Chondrocyte (in vitro differentiated cells): ENCODE data around the gene CCDC39. TPM values are rescaled to one million over a fixed set of nuclear protein-coding genes. Genes with fewer than 3 reads are reported as not detected.

Experiments used
- DNase-seq: peaks from one replicate; pipeline ENCODE4 v3.0.0; 2021; ENCODE audit warnings: mixed read lengths, low spot score
- H3K27ac Mint-ChIP-seq: one replicate; pipeline ENCODE4 v1.8.0; 2021; ENCODE audit warnings: mild to moderate bottlenecking, moderate library complexity, mixed read lengths; ENCODE audit not compliant: unreplicated experiment
- H3K27me3 Mint-ChIP-seq: 2 replicates; pipeline ENCODE4 v1.8.0; 2021; ENCODE audit warnings: low read depth, mixed read lengths
- H3K36me3 Mint-ChIP-seq: 2 replicates; pipeline ENCODE4 v1.8.0; 2021; ENCODE audit warnings: low read depth, mixed read lengths
- H3K4me1 Mint-ChIP-seq: 2 replicates; pipeline ENCODE4 v1.8.0; 2021; ENCODE audit warnings: low read depth, mild to moderate bottlenecking, mixed read lengths
- H3K4me3 Mint-ChIP-seq: one replicate; pipeline ENCODE4 v1.8.0; 2021; ENCODE audit warnings: mild to moderate bottlenecking, moderate library complexity, mixed read lengths; ENCODE audit not compliant: unreplicated experiment
- H3K9me3 Mint-ChIP-seq: 2 replicates; pipeline ENCODE4 v1.8.0; 2021; ENCODE audit warnings: low read depth, mixed read lengths
- CTCF ChIP-seq: fragments of 200-600 bp; sonication (generic); IDR thresholded peaks from 2 replicates; pipeline ENCODE4 v1.5.0; 2021; ENCODE audit warnings: antibody characterized with exemption, mild to moderate bottlenecking, moderate library complexity
- total RNA-seq: library from RNA; stranded (reverse); gene quantifications from 3 replicates; pipeline ENCODE4 v1.2.1, GENCODE V29; 2021

Gene CCDC39
- total RNA-seq, 1 donor from 2014 or later, result not detected

GRCh38 chr3:180684807-180685206 lies 5.5 kb upstream of the CCDC39 start:
- peaks cover 5% of the 10 kb centered on the region for H3K4me1 Mint-ChIP-seq
- no peak for TF ChIP-seq CTCF
- H3K4me3 Mint-ChIP-seq, result no peak overlapping the region
- peaks cover 33% of the 10 kb centered on the region for H3K27me3 Mint-ChIP-seq
- no peak for DNase-seq
- peaks cover 2% of the 10 kb centered on the region for H3K9me3 Mint-ChIP-seq
- no peak overlapping the region for H3K27ac Mint-ChIP-seq
- H3K36me3 Mint-ChIP-seq, result no peaks in the 10 kb centered on the region

DNA sequence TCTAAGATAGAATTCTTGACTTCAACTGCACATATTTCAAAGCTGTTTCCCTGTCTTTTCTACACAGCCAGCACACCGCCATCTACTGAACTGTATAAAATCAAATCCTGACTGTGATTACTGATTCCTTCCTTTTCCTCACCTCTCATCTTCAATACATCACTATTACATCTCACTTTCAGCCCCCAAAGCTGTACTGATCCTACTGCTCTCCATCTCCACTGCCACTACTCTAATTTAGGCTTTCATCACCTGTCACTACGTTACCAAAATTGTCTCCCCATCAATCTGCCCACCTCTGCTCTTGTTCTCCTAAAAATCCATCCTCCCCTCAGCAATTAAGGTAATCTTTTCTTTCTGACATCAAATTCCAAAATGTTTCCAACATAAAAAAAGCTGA lies 4.5 kb upstream of the CCDC39 start:
- H3K4me3 Mint-ChIP-seq, result no peak overlapping the region
- no peaks in the 10 kb centered on the region for H3K36me3 Mint-ChIP-seq
- no peak for DNase-seq
- peaks cover 15% of the 10 kb centered on the region for H3K4me1 Mint-ChIP-seq
- peaks cover 2% of the 10 kb centered on the region for H3K9me3 Mint-ChIP-seq
- H3K27ac Mint-ChIP-seq, result no peak overlapping the region
- H3K27me3 Mint-ChIP-seq, result peaks cover 38% of the 10 kb centered on the region
- TF ChIP-seq CTCF, result no peak

GRCh38 chr3:180680097-180680430 lies 775 bp upstream of the CCDC39 start:
- no peak for DNase-seq
- peaks cover 41% of the 10 kb centered on the region for H3K27me3 Mint-ChIP-seq

DNA sequence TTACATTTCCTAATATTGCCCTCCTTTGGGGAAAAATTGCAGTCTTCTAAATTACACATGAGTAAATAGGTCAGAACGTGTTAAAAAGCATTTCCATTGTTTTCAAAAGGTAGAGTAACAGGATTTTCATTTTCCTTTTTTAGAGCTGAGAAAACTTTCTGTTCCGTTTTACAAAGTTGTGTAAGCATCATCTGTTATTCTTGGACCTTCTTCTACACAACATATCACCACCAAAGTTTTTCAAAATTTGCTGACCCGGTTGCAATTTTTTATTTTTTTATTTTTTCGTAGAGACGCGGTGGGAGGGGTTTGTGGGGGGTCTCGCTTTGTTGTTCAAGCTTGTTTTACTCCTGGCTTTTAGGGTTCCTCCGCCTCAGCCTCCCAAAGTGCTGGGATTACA lies 1.1 kb downstream of the CCDC39 start:
- peaks cover 36% of the 10 kb centered on the region for H3K27me3 Mint-ChIP-seq

More at GRCh38 chr3:180680097-180680430, 775 bp upstream of the CCDC39 start:
- Mint-ChIP-seq H3K36me3 (no peaks in the 10 kb centered on the region), H3K4me1 (peaks cover 17% of the 10 kb centered on the region), H3K27ac (no peak overlapping the region), H3K9me3 (no peaks in the 10 kb centered on the region), H3K4me3 (peak overlapping the region; percentile 85)
- TF ChIP-seq CTCF, result peak; percentile 79

DNA sequence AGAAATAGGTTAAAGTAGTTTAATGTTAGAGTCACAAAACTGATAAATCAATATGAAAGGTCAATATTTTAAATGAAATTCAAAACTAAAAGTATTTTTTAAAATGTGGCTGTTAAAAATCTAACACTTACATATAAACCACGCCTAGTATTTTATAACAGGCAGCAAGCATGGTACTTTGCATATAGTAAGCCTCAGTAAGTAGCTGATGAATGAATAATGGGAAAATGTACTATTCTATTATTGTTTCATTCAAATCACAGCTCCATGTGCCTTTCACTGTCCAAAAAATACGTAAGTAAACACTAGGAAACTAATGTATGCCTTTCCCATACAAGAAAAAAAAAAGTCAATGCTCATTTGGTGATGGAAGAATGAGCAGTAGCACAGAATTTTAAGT lies 17.8 kb downstream of the CCDC39 start:
- H3K27ac Mint-ChIP-seq, result no peak overlapping the region
- DNase-seq, result no peak
- H3K9me3 Mint-ChIP-seq, result no peaks in the 10 kb centered on the region
- no peaks in the 10 kb centered on the region for H3K36me3 Mint-ChIP-seq
- no peak overlapping the region for H3K4me3 Mint-ChIP-seq
- H3K27me3 Mint-ChIP-seq, result peaks cover 9% of the 10 kb centered on the region
- no peaks in the 10 kb centered on the region for H3K4me1 Mint-ChIP-seq
- no peak for TF ChIP-seq CTCF

More for the DNA sequence above, 1.1 kb downstream of the CCDC39 start:
- TF ChIP-seq CTCF, result no peak
- H3K9me3 Mint-ChIP-seq, result no peaks in the 10 kb centered on the region
- no peaks in the 10 kb centered on the region for H3K36me3 Mint-ChIP-seq
- DNase-seq, result no peak
- no peak overlapping the region for H3K4me3 Mint-ChIP-seq
- H3K4me1 Mint-ChIP-seq, result peaks cover 17% of the 10 kb centered on the region
- no peak overlapping the region for H3K27ac Mint-ChIP-seq
